ENCODE data around the gene CDK11B. TPM values are rescaled to one million over a fixed set of nuclear protein-coding genes. Genes with fewer than 3 reads are reported as not detected.
"Not testable (repeated sequence)": the region's sequence is repeated elsewhere in the genome, so short reads cannot be mapped to it uniquely, and the experiment has no call there.

Gene CDK11B
- polyA plus RNA-seq, 5 donors = 31.8 to 45.6 (median 42.0) TPM

DNA sequence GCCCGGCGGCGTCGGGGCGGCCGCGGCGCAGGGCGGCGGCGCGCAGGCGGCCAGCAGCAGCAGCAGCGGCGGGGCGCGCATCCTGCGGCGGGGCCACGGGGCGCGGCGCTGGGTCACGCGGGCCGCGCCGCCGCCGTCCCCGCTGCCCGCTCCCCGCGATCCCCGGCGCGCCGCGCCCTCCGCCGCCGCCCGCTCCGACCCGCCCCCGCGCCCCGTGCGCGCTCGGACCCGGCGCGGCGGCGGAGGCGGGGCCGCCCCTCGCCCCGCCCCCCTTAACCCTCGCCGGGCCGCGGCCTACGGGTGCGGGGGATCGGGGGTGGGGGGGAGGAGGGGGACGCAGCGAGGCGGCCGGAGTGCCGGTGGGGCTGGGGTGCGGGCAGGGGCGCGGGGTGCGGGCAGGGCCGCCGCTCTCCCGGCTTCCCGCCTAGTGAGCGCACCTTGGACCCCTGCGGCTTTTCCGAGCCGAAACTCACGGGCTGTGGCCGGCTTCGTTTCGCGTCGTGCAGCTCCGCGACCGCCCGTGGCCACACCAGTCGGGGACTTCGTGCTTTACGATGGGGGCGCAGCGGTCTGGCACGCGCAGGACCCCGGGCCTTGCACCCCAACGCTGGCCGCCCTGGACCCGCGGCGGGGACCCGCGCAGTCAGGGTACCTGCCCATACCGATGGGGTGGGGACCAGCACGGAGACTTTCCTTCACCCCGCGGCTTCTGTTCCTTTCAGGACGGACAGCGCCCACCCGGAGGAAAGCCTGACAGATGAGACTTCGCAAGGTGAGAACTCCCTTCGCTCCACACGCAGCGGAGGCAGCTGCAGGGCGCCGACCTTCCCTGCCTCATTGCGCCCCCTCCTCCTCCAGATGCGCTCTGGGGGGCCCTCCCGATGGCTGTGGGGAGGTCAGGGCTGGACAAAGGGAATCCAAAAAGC, 58.6 kb downstream of the CDK11B start, which contains the start of gene FNDC10:
TSS of gene FNDC10 (minus strand) at position 201 of the 926 bp plus-strand sequence. CDS start at position 81, 120 bp downstream.
- DNase-seq = no peak

GRCh38 chr1:1599030-1599934, 59.5 kb downstream of the CDK11B start:
- no peak for DNase-seq

GRCh38 chr1:1598720-1599029, 60.1 kb downstream of the CDK11B start:
- DNase-seq = no peak

DNA sequence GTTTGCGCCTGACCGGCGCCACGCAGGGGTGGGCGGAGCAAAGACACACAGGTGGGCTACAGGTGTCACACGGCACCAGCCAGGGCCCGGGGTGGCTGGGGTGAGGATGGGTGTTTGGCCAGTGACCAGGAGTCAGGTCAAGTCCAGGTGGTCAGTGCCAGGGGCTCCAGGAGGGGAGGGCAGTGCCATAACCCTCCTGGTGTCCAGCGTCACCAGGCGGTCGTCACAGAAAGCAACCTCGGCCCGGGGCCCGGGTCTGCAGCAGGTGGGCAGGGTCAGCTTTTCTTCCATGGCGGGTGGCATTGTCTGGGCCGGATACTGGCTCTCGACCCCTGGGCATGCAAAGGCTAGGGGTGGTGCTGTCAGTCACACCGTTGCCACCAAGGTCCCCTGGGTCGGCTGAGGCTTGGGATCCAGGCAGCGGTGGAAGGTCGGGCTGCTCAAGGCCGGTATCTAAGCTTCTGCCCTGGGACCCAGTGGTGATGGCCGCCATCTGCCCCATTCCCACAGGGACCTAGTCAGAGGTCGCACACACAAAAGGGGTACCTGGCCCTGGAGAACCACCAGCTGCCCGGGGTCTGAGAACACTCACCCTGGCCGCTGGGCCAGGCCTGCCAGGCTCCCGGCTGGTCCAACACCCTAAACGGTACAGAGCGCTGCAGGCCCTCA, 60.6 kb downstream of the CDK11B start:
- no peak for DNase-seq

GRCh38 chr1:1597275-1597930, 61.4 kb downstream of the CDK11B start:
- DNase-seq = no peak

DNA sequence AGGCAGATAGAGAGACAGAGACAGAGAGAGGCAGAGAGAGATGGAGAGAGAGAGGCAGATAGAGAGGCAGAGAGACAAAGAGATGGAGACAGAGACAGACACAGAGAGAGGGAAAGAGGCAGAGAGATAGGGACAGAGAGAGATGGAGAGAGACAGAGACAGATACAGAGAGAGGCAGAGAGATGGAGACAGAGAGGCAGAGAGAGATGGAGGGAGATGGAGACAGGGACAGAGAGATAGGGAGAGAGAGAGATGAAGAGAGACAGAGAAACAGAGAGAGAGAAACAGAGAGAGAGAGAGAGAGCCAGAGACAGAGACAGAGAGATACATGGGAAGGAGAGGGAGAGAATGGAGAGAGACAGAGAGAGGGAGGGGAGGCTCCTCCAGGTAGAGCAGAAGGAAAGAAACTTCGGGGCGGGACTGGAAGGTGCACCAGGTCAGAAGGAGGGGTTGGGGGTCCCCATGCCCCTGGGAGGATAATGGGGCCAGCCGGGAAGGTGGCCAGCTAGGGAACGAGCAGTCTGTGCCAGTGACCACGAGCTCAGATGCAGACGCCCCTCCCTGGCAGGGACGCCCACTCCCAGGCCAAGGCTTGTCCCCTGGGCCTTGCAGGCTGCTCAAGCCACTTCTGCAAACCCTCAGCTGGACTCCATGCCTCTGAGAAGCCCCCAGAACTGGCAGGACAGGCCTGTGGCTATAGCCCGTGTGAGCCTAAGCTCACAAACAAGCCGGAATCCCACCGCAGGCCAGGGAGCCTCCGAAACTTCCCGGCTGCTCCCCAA, 62.1 kb downstream of the CDK11B start:
- DNase-seq = no peak

GRCh38 chr1:1595341-1595740, 63.5 kb downstream of the CDK11B start:
- not testable (repeated sequence) for DNase-seq

DNA sequence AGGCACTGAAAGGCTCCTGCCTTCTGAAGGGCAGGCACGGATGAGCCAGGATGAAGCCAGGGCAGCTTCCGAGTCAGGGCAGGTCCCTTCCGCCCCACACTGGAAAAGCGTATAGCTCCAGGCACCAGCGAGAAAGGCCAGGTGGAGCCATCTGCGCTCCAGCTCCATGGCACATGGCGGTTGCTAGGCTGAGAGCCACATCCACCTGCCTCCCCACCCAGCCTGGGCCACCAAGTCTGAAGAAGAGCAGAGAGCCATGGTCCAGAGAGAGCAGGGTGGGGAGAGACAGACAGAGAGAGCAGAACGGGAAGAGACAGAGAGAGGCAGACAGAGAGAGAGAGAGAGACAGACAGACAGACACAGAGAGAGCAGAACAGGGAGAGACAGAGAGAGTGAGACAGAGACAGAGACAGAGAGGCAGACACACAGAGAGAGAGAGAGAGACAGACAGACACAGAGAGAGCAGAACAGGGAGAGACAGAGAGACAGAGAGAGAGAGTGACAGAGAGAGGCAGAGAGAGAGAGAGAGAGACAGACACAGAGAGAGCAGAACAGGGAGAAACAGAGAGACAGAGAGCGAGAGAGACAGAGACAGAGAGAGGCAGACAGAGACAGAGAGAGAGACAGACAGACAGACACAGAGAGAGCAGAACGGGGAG, 64.1 kb downstream of the CDK11B start:
- no peak for DNase-seq

DNA sequence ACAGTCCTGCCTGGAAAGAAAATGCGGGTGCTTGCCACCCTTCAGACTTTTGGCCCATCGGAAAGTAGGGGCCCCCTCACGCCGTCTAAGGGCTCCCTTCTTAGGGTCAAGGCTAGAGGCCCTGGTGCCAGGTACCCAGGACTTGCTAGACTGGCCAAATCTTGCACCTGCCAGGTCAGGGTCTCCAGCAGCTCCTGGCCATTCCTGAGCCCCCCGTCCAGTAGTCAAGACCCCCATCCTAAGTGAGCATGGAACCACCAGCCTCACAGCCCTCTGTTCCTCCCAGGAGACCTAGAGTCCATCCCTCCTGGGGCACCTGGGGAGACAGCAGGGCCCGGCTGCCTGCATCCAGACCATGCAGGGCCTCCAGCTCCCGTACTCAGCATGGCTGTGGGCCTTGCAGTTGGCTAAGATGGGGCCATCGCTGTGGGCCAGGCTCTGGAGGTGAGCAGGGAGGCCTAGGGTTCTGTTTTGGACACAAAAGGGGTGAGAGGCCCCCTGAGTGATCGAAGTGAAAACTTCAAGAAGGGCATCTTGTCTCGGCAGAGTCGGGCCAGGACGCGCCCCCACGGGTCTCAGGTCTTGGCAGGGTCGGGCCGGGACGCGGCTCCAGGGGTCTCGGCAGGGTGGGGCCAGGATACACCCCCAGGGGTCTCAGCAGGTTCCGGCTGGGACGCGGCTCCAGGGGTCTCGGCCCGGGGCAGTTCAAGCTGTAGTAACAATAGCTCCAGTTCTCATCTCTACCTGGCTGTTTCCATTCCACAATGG, 64.8 kb downstream of the CDK11B start:
- no peak for DNase-seq

DNA sequence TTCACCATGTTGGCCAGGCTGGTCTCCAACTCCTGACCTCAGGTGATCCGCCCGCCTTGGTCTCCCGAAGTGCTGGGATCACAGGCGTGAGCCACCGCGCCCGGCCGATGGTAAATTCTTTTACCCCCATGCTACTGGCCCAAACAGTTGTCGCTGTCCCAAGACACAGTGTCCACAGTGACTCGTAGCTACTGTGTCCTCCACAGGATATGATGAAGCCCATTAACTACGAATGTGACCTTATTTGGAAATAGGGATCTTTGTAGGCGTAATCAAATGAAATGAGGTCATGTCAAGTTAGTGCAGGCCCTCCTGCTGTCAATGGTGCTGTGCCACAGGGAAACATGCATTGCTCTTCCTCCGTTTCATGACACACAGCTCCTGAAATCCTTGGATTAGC, 67.4 kb downstream of the CDK11B start:
- no peak for DNase-seq

Other genes starting within 250 kb of the CDK11B start
- 10 to 100 TPM; 22.2 to 46.8 (median 35.6) TPM for gene ANKRD65, start 237.7 kb downstream of the CDK11B start, polyA plus RNA-seq (ENCODE audit: insufficient read depth in 1 of 5, insufficient read length in 5 of 5, low replicate concordance in 1 of 5)
- 100 to 1,000 TPM in 1 of 5 donors, 10 to 100 TPM in 4; 39.8 to 147 (median 63.9) TPM for gene VWA1, start 223.3 kb downstream of the CDK11B start, polyA plus RNA-seq (ENCODE audit: insufficient read depth in 1 of 5, insufficient read length in 5 of 5, low replicate concordance in 1 of 5)
- 1 to 10 TPM; 2.1 to 4.0 (median 3.3) TPM for gene ATAD3C, start 209.3 kb downstream of the CDK11B start, polyA plus RNA-seq (ENCODE audit: insufficient read depth in 1 of 5, insufficient read length in 5 of 5, low replicate concordance in 1 of 5)
- 10 to 100 TPM; 13.1 to 23.5 (median 14.8) TPM for gene ATAD3B, start 187.2 kb downstream of the CDK11B start, polyA plus RNA-seq (ENCODE audit: insufficient read depth in 1 of 5, insufficient read length in 5 of 5, low replicate concordance in 1 of 5)
- 10 to 100 TPM; 13.8 to 31.6 (median 18.3) TPM for gene ATAD3A, start 146.8 kb downstream of the CDK11B start, polyA plus RNA-seq (ENCODE audit: insufficient read depth in 1 of 5, insufficient read length in 5 of 5, low replicate concordance in 1 of 5)
- 1 to 10 TPM; 3.8 to 8.1 (median 4.5) TPM for gene TMEM240, start 118.4 kb downstream of the CDK11B start, polyA plus RNA-seq (ENCODE audit: insufficient read depth in 1 of 5, insufficient read length in 5 of 5, low replicate concordance in 1 of 5)
- gene SSU72, start 84.1 kb downstream of the CDK11B start, polyA plus RNA-seq (ENCODE audit: insufficient read depth in 1 of 5, insufficient read length in 5 of 5, low replicate concordance in 1 of 5) = 10 to 100 TPM; 61.9 to 99.7 (median 71.7) TPM
- gene FNDC10, start 58.9 kb downstream of the CDK11B start, polyA plus RNA-seq (ENCODE audit: insufficient read depth in 1 of 5, insufficient read length in 5 of 5, low replicate concordance in 1 of 5) = 1 to 10 TPM; 1.5 to 3.9 (median 1.7) TPM
- gene MIB2, start 43.5 kb downstream of the CDK11B start, polyA plus RNA-seq (ENCODE audit: insufficient read depth in 1 of 5, insufficient read length in 5 of 5, low replicate concordance in 1 of 5) = 100 to 1,000 TPM in 1 of 5 donors, 10 to 100 TPM in 4; 33.2 to 126 (median 58.6) TPM
- gene MMP23B, start 26.8 kb downstream of the CDK11B start, polyA plus RNA-seq (ENCODE audit: insufficient read depth in 1 of 5, insufficient read length in 5 of 5, low replicate concordance in 1 of 5) = 100 to 1,000 TPM in 1 of 5 donors, 10 to 100 TPM in 4; 28.4 to 125 (median 60.5) TPM
- 10 to 100 TPM; 60.4 to 95.1 (median 90.0) TPM for gene SLC35E2B, start 33.8 kb upstream of the CDK11B start, polyA plus RNA-seq (ENCODE audit: insufficient read depth in 1 of 5, insufficient read length in 5 of 5, low replicate concordance in 1 of 5)
- 10 to 100 TPM; 25.9 to 45.0 (median 40.5) TPM for gene CDK11A, start 65.4 kb upstream of the CDK11B start, polyA plus RNA-seq (ENCODE audit: insufficient read depth in 1 of 5, insufficient read length in 5 of 5, low replicate concordance in 1 of 5)
- gene NADK, start 119.5 kb upstream of the CDK11B start, polyA plus RNA-seq (ENCODE audit: insufficient read depth in 1 of 5, insufficient read length in 5 of 5, low replicate concordance in 1 of 5) = 10 to 100 TPM; 32.3 to 55.2 (median 40.4) TPM
- gene GNB1, start 232.1 kb upstream of the CDK11B start, polyA plus RNA-seq (ENCODE audit: insufficient read depth in 1 of 5, insufficient read length in 5 of 5, low replicate concordance in 1 of 5) = 100 to 1,000 TPM; 238 to 280 (median 247) TPM